HG02973 (cell line): ENCODE data around the gene TGM5.
A peak's percentile ranks its signal among the peaks of the same experiment; 100 is the strongest.
"Not testable (repeated sequence)": the region's sequence is repeated elsewhere in the genome, so short reads cannot be mapped to it uniquely, and the experiment has no call there.

Experiments used
- ATAC-seq: cut with Tn5 transposase; IDR thresholded peaks from one replicate; pipeline ENCODE4 v1.9.1; 2021; ENCODE audit warnings: moderate library complexity; ENCODE audit not compliant: unreplicated experiment

TGM5 gene

DNA sequence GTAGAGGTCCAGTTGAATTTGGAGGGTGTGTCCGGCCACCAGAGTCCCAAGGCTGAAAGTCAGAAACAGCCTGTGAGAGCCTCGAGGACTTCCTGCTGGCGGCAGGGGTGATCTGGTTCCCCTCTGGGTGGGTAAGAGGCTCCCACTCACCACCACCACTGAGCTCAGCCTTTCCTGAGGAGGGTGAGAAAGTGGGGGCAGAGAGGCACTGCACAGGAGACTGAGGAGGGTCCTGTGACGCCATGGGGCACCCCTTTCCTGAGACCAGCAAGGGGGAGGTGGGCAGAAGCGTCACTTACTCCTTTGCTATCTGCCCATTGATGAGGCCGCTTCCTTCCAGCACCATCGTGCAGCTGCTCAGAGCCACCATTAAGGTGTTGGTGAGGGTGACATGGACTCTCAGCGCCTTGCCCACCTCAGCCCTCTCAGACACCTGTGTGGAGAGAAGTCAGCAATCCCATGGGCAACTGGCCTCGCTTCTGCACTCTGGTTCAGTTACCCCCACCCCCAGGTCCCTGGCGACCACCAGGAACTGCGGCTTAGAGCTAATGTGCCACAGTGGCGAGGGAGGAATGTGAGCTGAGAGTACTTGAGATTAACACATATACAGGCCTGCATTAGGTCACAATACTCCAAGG lies 10.0 kb upstream of the TGM5 start:
- ATAC-seq: no peak

DNA sequence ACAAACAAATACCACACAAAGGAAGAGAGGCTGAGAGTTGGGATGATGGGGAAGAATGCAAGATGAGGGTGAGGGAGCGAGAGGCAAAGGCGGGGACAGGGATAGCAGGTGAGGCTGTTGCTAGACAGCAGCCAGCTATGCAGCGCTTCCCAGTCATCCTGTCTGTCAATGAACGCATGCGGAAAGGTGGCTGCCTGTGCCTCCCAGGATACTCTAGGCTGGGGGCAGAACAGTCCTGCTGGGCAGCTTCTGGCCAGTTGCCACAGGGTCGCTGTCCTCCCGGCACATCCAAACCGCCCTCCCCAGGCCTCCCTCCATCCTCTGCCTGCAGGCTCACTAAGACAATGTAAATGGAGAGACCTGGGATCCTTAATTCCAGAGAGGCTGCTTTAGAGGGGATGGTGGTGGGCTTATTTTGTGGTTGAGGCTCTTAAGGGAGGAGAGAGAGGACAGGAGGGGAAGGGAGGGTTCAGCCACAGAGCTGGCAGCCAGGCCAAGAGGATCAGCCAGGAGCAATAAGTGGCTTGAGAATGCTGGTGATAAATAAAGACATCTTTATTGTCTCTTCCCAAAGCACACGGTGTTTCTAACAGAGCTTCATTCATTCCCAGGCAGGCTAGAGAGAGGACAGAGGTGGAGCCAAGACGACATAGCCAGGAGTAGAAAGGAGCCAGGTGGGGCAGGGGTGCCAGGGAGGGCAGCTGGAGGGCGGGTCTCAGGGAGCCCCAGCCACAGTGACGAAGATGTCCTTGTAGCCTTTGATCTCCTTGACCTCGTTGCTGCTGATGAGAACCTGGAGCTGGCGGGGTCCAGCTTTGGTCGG lies 9.2 kb upstream of the TGM5 start:
- no peak for ATAC-seq

DNA sequence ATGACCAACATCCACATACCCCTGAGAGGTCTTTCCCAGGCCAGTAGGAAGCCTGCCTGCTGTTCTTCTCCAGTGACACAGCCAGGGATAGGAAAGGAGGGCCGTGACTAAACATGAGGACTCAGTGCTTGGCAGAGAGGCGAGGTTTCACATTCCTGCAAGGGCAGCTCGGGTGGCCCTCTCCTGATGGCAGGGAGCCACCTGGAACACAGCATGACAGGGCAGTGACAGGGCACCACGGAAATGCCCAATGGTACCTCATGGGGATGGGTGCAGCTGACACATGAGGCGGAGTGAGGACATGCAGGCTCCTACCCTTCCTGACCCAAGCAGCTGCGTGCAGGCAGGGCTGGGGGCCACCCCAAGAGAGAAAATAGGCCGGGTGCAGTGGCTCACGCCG lies 7.4 kb upstream of the TGM5 start:
- no peak for ATAC-seq

DNA sequence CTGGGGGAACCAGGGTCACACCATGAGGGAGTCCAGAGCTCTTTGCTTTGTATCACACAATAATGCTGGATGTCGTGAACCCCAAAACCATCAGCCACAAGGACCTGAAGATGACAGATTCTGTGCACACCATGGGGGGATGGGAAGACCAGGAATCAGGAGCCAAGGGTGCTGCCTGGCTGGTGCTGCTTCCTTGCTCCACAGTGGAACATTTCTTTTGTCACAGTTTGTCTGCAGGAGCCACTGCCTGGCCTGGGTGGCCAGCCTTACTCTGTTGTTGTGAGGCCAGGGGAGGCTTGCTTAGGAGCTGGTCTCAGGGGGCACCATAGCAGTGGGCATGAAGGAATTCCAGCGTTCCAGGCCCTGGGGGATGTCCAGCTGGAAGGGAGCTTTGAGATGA lies 6.5 kb upstream of the TGM5 start:
- no peak for ATAC-seq

GRCh38 chr15:43271908-43272307 lies 5.2 kb upstream of the TGM5 start:
- not testable (repeated sequence) for ATAC-seq

- ATAC-seq: no peak
Measured at GRCh38 chr15:43270676-43271306, 4.1 kb upstream of the TGM5 start.

GRCh38 chr15:43270113-43270665 lies 3.5 kb upstream of the TGM5 start:
- no peak for ATAC-seq

GRCh38 chr15:43268111-43269105 lies 1.7 kb upstream of the TGM5 start:
- ATAC-seq: no peak

- no peak for ATAC-seq
Measured at GRCh38 chr15:43267439-43267838, 711 bp upstream of the TGM5 start.

DNA sequence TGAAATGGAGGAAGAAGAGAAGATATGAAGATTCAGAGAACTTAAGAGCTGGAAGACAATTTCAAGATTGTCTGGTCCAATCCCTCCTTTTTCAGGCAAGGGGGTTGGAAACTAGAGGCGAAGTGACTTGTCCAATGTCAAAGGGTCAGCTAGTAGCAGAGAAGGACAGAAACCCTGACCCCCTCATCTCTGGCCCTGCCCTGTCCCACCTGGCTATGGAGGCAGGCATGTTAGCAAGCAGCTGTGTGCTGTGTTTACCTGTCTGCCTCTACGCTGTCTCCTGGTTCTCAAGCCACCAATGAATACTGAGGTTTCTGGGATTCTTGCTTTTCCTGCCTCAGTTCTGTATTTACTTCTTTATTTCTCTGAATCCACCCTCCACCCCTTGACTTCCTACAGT lies 342 bp downstream of the TGM5 start:
- ATAC-seq: no peak

- no peak for ATAC-seq
Measured at GRCh38 chr15:43260011-43260615, 6.6 kb downstream of the TGM5 start.

GRCh38 chr15:43258781-43259180 lies 7.9 kb downstream of the TGM5 start:
- no peak for ATAC-seq

DNA sequence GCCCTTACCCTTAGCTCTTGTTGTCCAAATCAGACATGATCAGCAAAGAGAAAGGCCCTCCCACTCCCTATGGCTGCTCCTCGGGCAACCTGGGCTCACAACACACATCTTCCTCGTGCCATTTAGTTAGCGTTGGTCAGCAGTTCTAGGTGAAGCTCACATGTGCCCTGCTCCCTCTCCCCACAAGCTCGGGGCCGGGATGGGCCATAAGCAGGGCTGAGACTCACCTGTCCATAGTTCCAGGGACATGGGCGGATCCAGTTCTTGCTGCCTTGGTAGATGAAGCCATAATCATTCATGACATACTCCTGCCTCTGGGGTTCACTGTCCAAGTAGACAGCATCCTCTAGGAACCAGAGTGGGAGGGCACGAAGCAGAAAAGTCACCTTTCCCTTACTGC lies 10.4 kb downstream of the TGM5 start:
- no peak for ATAC-seq

DNA sequence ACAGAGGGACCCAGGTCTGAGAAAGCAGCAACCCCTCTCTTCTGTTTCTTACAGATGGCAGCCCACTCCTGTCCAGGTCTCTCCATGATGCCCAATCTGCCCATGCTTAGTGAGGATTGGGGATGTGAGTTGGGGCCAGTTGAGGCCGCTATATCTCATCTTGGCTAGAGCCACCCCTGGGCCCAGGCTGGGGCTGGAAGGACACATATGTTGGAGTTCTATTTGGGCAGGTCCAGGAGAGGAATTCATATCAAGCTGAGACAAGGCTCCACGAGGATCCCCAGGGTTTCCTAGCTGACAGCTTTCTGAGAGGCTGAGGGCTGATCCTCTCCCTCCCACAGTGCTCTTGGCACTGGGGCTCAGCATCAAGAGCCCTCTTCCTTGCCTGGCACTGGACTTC lies 11.4 kb downstream of the TGM5 start:
- ATAC-seq: no peak

DNA sequence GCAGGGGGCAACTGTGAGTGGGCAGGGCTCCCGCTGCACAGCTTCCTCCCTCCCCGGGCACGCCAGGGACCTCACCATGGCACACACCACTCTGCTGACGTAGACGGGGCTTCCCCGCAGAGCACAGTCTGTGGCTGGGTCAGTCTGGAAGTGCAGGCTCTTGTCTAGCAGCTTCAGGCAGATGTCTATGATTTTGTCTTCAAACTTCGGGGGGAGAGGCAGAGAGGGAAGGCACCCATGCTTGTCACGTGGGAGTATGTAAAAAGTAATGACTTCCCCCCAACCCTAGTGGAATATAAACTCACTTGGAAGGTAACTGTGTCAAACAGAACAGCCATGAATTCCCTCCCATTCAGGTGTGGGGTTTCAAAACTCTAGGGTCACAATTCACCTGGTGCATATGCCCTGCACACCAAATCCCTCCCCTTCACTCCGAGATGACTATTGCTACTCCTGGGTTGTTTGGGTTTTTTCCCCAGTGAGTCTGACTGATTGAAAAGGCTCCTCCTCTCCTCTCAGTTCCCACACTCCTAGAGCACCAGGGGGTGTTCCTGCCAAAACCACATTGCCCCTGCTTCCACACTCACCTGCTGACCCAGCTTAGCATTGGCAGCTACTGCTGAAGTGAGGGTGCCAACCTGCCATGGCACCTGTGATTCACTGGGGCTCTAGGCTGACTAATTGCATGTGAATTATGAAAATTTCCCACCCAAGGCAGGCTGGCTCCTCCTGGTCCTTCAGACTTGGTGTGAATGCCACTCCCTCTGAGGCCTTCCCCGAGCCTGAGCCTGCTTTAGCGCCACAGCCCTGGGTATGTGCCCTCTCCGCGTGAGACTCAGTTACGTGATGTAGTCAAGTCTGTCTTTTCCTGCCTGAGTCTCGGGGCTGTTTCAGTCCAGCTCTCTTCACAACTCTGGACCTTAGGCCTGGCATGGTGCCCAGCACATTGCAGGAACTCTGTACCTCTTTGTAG lies 13.0 kb downstream of the TGM5 start:
- ATAC-seq: peak; percentile 43

GRCh38 chr15:43251871-43252250 lies 14.9 kb downstream of the TGM5 start:
- no peak for ATAC-seq

- ATAC-seq: no peak
Measured at GRCh38 chr15:43251185-43251870, 15.4 kb downstream of the TGM5 start.

GRCh38 chr15:43250785-43251184 lies 15.9 kb downstream of the TGM5 start:
- ATAC-seq: no peak
